HG02970 (cell line): ENCODE measurements around the gene SVIP.
A peak's percentile ranks its signal among the peaks of the same experiment; 100 is the strongest.

Experiments used
- ATAC-seq: cut with Tn5 transposase; IDR thresholded peaks from one replicate; pipeline ENCODE4 v1.9.1; 2021; ENCODE audit warnings: mild to moderate bottlenecking, moderate library complexity, moderate number of reproducible peaks; ENCODE audit not compliant: unreplicated experiment, low FRiP score

The SVIP gene

GRCh38 chr11:22797047-22797446, 32.6 kb downstream of the SVIP start:
- no peak for ATAC-seq

GRCh38 chr11:22795914-22796313, 33.7 kb downstream of the SVIP start:
- ATAC-seq: no peak

- no peak for ATAC-seq
Observed at GRCh38 chr11:22792497-22792896, 37.1 kb downstream of the SVIP start.

- no peak for ATAC-seq
Observed at GRCh38 chr11:22787551-22788162, 41.9 kb downstream of the SVIP start.

GRCh38 chr11:22787055-22787454, 42.5 kb downstream of the SVIP start:
- no peak for ATAC-seq

- ATAC-seq: peak; percentile 83
Observed at GRCh38 chr11:22786475-22786874, 43.1 kb downstream of the SVIP start.

- no peak for ATAC-seq
Observed at GRCh38 chr11:22785251-22785650, 44.4 kb downstream of the SVIP start.

GRCh38 chr11:22780952-22781593, 48.5 kb downstream of the SVIP start:
- ATAC-seq: peak; percentile 92

GRCh38 chr11:22779850-22780249, 49.8 kb downstream of the SVIP start:
- no peak for ATAC-seq

- no peak for ATAC-seq
Observed at GRCh38 chr11:22778642-22779041, 51.0 kb downstream of the SVIP start.

GRCh38 chr11:22775248-22775647, 54.4 kb downstream of the SVIP start:
- no peak for ATAC-seq

- no peak for ATAC-seq
Observed at GRCh38 chr11:22774716-22775115, 54.9 kb downstream of the SVIP start.

- no peak for ATAC-seq
Observed at GRCh38 chr11:22769081-22769480, 60.5 kb downstream of the SVIP start.
